HFF-Myc (cell line): ENCODE measurements around the gene DIPK1B.
"Not testable (repeated sequence)": the region's sequence is repeated elsewhere in the genome, so short reads cannot be mapped to it uniquely, and the experiment has no call there.

Experiments used
- DNase-seq: peaks from one replicate; pipeline ENCODE4 v3.0.0-alpha.2; 2011; ENCODE audit warnings: low read depth; ENCODE audit errors: extremely low read depth
- H3K4me3 ChIP-seq: replicated peaks from 2 replicates; pipeline ENCODE4 v1.5.1; 2011; ENCODE audit warnings: low read depth, mild to moderate bottlenecking, control low read depth, low read length
- TF ChIP-seq, protein P1 (sequence below): IDR thresholded peaks from 2 replicates; pipeline ENCODE4 v1.5.1; 2012; ENCODE audit warnings: mild to moderate bottlenecking, low read depth, low read length, control low read depth; ENCODE audit errors: missing control alignments

The DIPK1B gene

DNA sequence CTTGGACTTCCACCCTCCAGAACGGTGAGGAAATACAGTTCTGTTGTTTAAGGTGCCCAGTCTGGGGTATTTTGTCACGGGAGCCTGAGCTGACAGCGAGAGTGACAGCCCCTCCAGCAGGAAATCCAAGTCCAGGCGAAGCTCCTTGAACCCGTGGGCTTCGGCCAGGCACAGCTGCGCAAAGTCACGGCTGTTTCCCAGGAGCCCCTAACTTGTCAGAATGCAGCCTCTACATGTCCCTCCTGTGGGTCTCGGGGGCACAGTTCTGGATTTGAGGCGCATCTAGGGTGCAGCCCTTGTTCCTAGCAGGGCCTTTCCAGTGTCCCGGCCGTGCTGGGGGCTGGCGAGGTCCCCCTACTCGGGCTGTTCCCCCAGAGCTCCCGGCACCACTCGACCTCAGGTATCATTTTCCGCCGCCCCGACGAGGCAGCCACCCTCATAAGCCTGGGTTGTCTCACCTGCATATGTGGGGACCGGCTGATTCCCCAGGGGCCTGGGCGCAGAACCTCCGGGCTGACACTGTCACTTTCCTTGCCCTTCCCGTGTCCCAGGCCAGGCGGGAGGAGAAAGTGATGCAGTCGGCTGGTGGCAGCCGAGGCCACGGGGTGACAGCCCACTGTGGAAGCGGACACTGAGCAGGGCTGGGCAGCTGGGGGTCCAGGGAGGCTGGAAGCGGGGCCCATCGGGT is 41.1 kb downstream of the DIPK1B start:
- no peak for DNase-seq
- TF ChIP-seq, protein P1, sequence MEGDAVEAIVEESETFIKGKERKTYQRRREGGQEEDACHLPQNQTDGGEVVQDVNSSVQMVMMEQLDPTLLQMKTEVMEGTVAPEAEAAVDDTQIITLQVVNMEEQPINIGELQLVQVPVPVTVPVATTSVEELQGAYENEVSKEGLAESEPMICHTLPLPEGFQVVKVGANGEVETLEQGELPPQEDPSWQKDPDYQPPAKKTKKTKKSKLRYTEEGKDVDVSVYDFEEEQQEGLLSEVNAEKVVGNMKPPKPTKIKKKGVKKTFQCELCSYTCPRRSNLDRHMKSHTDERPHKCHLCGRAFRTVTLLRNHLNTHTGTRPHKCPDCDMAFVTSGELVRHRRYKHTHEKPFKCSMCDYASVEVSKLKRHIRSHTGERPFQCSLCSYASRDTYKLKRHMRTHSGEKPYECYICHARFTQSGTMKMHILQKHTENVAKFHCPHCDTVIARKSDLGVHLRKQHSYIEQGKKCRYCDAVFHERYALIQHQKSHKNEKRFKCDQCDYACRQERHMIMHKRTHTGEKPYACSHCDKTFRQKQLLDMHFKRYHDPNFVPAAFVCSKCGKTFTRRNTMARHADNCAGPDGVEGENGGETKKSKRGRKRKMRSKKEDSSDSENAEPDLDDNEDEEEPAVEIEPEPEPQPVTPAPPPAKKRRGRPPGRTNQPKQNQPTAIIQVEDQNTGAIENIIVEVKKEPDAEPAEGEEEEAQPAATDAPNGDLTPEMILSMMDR: no peak
- H3K4me3 ChIP-seq: no peak overlapping the region

DNA sequence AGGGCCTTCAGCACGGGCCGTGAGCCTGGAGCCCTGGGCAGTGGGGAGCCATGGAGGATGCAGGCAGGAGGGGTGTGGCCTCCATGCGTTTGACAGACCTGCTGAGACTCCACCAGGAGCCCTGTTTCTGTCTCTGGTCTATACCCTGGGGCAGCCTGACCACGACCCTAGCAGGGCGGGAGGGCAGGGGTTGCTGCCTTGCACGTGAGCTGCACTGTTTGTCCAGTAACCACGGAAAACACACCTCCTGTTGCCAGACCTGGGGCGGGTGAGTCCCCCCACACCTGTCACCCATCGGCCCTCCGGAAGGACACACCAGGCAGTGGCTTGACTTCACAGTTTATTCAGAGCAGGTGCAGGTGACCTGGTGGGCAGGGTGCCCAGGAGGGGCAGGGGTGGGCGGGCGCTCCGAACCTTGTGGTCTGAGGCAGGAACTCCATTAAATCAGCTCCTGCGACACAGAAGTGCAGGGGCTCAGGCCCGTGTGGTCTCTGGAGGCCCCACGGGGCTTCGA is 41.7 kb downstream of the DIPK1B start:
- H3K4me3 ChIP-seq: no peak overlapping the region
- no peak for DNase-seq

GRCh38 chr9:136754626-136755301 is 42.4 kb downstream of the DIPK1B start:
- DNase-seq: no peak
- H3K4me3 ChIP-seq: no peak overlapping the region
- TF ChIP-seq, protein P1: no peak

More for the DNA sequence above, 41.7 kb downstream of the DIPK1B start:
- TF ChIP-seq, protein P1: no peak

DNA sequence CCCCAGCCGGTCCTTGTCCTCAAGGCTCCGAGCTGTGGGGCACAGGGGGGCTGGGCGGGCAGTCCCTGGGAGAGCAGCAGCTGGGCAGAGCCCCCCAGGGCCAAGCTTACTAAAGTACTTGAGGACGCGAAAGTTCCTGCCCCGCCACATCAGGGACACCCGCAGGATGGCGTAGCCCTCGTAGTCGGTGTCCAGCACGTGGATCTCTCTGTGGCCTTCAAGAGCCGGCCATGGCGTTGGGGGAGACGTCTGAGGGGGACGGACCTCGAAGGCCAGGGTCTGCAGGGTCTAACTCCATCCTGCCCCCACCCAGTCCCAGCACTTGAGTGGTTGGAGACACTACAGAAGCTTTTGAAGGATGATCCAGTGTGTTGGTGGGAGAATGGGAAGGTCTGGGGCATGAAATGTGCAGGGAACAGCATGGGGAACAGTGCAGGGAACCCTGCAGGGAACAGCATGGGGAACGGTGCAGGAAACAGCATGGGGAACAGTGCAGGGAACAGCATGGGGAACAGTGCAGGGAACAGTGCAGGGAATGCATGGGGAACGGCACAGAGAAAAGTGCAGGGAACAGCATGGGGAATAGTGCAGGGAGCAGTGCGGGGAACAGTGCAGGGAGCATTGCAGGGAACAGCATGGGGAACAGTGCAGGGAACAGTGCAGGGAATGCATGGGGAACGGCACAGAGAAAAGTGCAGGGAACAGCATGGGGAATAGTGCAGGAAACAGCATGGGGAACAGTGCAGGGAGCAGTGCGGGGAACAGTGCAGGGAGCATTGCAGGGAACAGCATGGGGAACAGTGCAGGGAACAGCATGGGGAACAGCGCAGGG is 43.1 kb downstream of the DIPK1B start:
- not testable (repeated sequence) for H3K4me3 ChIP-seq, DNase-seq

GRCh38 chr9:136756134-136756438 is 43.7 kb downstream of the DIPK1B start:
- no peak overlapping the region for H3K4me3 ChIP-seq
- TF ChIP-seq, protein P1: no peak
- DNase-seq: no peak

DNA sequence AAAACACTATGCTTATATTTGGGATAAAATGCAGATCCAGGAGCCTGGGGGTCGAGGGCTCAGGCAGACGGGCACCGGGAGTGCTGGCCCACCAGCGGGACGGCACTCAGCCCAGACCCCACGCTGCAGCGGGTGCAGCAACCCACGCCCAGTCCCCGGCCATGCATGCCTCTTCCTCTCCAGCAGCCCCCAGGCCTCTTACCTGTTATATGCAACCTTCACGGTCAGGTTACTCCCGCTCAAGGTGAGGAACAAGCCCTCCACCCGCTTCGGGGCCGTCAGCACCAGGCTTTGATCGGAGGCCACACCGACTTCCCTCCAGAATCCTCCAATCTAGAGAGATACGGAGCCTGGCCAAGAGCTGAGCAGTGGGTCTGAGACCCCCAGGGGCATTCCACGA is 44.5 kb downstream of the DIPK1B start:
- DNase-seq: no peak
- TF ChIP-seq, protein P1: no peak
- H3K4me3 ChIP-seq: no peak overlapping the region

DNA sequence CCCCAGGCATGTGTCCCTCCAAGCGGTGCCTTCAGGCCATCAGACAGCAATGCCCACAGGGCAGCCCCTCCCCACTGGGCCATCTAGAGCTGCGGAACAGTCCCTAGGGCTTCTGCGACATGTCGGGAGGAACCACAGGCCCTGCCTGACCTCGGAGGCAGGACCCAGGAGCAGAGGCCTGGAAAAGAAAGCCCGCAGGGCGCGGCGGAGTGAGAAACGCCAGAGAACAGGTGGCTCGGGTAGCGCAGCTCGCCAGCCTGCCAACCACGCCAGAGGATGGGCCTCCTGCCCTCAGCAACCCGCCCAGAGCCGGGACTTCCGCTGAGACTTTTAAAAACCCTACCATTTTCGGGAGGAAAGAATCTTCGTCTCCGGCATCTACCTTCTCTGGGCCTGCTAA is 45.0 kb downstream of the DIPK1B start:
- TF ChIP-seq, protein P1: no peak

More for the DNA sequence above, 45.0 kb downstream of the DIPK1B start:
- no peak overlapping the region for H3K4me3 ChIP-seq
- no peak for DNase-seq
